ENCODE results near the gene OR52B4. TPM values are rescaled to one million over a fixed set of nuclear protein-coding genes. Genes with fewer than 3 reads are reported as not detected.
"Not testable (repeated sequence)": the region's sequence is repeated elsewhere in the genome, so short reads cannot be mapped to it uniquely, and the experiment has no call there.

OR52B4 gene
- total and polyA plus RNA-seq, 3 experiments from 2014 or later: not detected

DNA sequence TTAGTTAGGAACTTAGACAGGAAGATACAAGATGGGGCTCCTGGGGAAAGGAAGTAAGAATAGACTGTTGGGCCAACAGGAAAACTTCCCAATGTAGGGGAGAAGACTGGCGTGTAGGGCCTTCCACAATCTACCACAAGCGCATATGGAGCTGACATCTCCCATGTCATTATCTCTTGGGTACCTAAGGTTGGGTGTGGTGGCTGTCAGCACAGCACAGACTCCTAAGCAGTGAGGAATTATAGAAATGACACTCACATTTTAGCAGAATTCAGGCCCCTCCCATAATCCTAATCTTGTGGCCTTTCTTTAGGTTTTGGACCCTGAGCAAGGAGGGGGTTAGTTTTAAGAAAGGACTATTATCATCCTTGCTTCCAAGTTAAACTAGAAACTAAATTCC, 13.7 kb upstream of the OR52B4 start:
- H3K4me1 Mint-ChIP-seq: peaks cover 0 to 4% (median 0%) of the 10 kb centered on the region in 3 donors
- H3K27ac Mint-ChIP-seq: peak overlapping the region in 1 of 8 donors; percentile 24

DNA sequence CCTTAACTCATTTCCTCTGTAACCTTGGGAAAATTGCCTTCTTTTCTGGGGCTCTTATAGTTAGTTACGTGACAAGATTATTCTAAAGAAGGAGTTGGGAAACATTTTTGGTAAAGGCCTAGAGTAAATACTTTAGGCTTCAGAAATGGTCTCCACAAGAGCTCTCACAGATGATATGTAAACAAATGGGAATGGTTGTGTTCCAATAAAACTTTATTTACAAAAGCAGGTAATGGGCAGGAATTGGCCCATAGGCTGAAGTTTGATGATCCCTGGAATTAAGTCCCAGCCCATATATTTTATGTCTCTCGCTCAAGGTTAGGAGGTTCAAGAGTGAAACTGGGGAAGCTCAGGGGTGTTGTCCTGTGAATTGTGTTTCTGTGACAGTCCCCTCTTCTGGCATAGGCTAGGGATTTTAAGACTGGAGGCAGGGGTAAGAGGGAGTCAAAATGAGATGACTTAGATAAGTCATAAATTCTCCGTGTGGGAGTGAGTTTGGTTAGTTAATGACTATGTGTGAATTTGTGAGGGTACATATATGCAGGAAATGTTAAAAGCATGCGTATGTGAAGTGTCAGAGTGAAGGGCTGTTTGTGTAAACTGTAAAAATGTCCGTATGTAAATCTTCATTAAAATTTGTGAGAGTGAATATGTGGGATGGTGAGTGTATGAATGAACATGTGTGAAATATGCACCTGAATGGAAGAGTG, 7.4 kb upstream of the OR52B4 start:
- Mint-ChIP-seq H3K4me1 (no peaks in the 10 kb centered on the region), H3K27me3 (no peaks in the 10 kb centered on the region), H3K9me3 (no peaks in the 10 kb centered on the region), H3K27ac (no peak overlapping the region), H3K36me3 (no peaks in the 10 kb centered on the region), H3K4me3 (no peak overlapping the region)
- Histone ChIP-seq H3K27me3 (ENCODE audit: insufficient read depth, low read length, poor library complexity, severe bottlenecking) (no peaks in the 10 kb centered on the region), H3K9me3 (ENCODE audit: low read length) (no peaks in the 10 kb centered on the region), H3K4me1 (ENCODE audit: insufficient read depth, low read length) (no peaks in the 10 kb centered on the region), H3K36me3 (ENCODE audit: insufficient read depth, low read length) (no peaks in the 10 kb centered on the region), H3K4me3 (ENCODE audit: low read length) (no peak overlapping the region), H3K27ac (ENCODE audit: low read depth, low read length) (no peak overlapping the region)
- DNase-seq: no peak
- POLR2A ChIA-PET: no interaction called here
- CTCF ChIA-PET: no interaction called here

More for the DNA sequence above, 13.7 kb upstream of the OR52B4 start:
- Histone ChIP-seq H3K27me3 (ENCODE audit: insufficient read depth, low read length, poor library complexity, severe bottlenecking) (no peaks in the 10 kb centered on the region), H3K27ac (ENCODE audit: low read depth, low read length) (no peak overlapping the region), H3K36me3 (ENCODE audit: insufficient read depth, low read length) (peaks cover 20% of the 10 kb centered on the region), H3K4me1 (ENCODE audit: insufficient read depth, low read length) (no peaks in the 10 kb centered on the region), H3K4me3 (ENCODE audit: low read length) (no peak overlapping the region), H3K9me3 (ENCODE audit: low read length) (no peaks in the 10 kb centered on the region)
- no peak overlapping the region for H3K4me3 Mint-ChIP-seq
- H3K27me3 Mint-ChIP-seq: no peaks in the 10 kb centered on the region
- ChIA-PET POLR2A (no interaction called here), CTCF (no interaction called here)
- DNase-seq: no peak
- H3K9me3 Mint-ChIP-seq: peaks cover 0 to under 1% (median 0%) of the 10 kb centered on the region in 5 donors
- H3K36me3 Mint-ChIP-seq: peaks cover 26 to 37% (median 27%) of the 10 kb centered on the region in 3 donors

DNA sequence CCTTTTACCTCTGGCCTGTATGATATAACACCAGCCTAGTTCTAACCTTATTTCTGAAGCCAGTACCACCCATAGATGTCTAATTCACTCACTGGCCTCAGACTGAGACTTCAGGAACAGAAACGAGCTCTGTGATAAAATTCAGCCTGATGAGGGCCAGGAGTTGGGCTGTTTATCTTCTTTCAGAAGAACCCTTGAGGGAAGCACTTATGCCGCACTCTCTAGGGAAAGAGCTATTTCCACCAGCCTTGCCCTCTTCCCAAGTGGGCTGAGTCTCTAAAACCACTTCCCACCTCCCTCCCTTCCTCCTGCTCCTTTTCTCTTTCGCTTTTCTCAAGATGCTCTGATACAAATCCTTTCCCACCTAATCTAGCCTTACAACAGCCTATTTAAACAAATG, 2.0 kb upstream of the OR52B4 start:
- Histone ChIP-seq H3K27ac (ENCODE audit: low read depth, low read length) (no peak overlapping the region), H3K36me3 (ENCODE audit: insufficient read depth, low read length) (no peaks in the 10 kb centered on the region), H3K27me3 (ENCODE audit: insufficient read depth, low read length, poor library complexity, severe bottlenecking) (no peaks in the 10 kb centered on the region), H3K4me1 (ENCODE audit: insufficient read depth, low read length) (no peaks in the 10 kb centered on the region), H3K4me3 (ENCODE audit: low read length) (no peak overlapping the region), H3K9me3 (ENCODE audit: low read length) (no peaks in the 10 kb centered on the region)
- Mint-ChIP-seq H3K4me3 (no peak overlapping the region), H3K36me3 (no peaks in the 10 kb centered on the region), H3K27me3 (peaks cover 0 to 5% of the 10 kb centered on the region in 2 donors), H3K4me1 (no peaks in the 10 kb centered on the region), H3K27ac (no peak overlapping the region), H3K9me3 (no peaks in the 10 kb centered on the region)
- DNase-seq: no peak
- ChIA-PET CTCF (no interaction called here), POLR2A (no interaction called here)

DNA sequence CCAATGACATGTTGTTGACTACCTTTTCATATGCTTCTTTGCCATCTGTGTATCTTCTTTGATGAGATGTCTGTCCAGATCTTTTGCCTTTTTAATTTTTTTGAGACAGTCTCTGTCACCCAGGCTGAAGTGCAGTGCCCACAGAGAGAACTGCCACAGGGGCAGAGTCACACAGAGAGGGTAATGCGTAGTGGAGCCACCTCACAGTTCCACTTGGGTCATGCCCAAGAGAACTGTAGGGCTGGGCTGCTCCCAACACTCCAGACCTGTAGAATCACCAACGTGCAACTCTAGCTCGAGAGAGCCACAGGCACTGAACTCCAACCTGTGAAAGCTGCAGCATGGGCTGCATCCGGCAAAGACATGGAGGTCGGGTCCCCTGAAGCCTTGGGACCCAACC, 20.0 kb downstream of the OR52B4 start:
- not testable (repeated sequence) for H3K36me3 Mint-ChIP-seq

DNA sequence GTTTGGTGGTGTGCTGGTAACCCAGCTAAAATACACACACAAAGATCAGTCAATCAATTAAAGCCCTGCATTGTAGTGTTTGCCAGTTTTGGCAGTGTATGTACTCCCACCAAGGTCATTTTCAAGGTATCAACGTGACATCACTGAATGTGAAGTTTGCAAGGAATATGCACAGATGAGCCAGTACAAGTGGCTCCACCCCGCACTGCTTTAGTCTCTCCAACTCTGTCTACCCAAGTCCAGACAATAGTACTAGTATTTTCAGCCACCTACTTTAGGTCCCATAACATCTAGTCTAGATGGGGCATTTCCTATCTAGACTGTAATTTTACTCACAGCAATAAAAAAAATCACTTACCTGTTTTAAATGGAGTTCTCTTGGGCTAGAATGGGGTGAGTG, 22.8 kb downstream of the OR52B4 start:
- H3K4me3 ChIP-seq (ENCODE audit: low read length); H3K4me1 ChIP-seq (ENCODE audit: insufficient read depth, low read length); CTCF ChIA-PET; H3K27ac Mint-ChIP-seq; H3K27me3 Mint-ChIP-seq; H3K4me3 Mint-ChIP-seq; H3K9me3 ChIP-seq (ENCODE audit: low read length); H3K27ac ChIP-seq (ENCODE audit: low read depth, low read length); H3K36me3 Mint-ChIP-seq; H3K4me1 Mint-ChIP-seq; POLR2A ChIA-PET; H3K9me3 Mint-ChIP-seq; H3K36me3 ChIP-seq (ENCODE audit: insufficient read depth, low read length); H3K27me3 ChIP-seq (ENCODE audit: insufficient read depth, low read length, poor library complexity, severe bottlenecking); DNase-seq: not testable (repeated sequence)

More for the DNA sequence above, 20.0 kb downstream of the OR52B4 start:
- H3K4me3 ChIP-seq (ENCODE audit: low read length); H3K4me1 ChIP-seq (ENCODE audit: insufficient read depth, low read length); H3K27me3 ChIP-seq (ENCODE audit: insufficient read depth, low read length, poor library complexity, severe bottlenecking); H3K4me1 Mint-ChIP-seq; H3K4me3 Mint-ChIP-seq; H3K9me3 ChIP-seq (ENCODE audit: low read length); POLR2A ChIA-PET; CTCF ChIA-PET; H3K27me3 Mint-ChIP-seq; H3K27ac Mint-ChIP-seq; DNase-seq; H3K27ac ChIP-seq (ENCODE audit: low read depth, low read length); H3K9me3 Mint-ChIP-seq; H3K36me3 ChIP-seq (ENCODE audit: insufficient read depth, low read length): not testable (repeated sequence)

DNA sequence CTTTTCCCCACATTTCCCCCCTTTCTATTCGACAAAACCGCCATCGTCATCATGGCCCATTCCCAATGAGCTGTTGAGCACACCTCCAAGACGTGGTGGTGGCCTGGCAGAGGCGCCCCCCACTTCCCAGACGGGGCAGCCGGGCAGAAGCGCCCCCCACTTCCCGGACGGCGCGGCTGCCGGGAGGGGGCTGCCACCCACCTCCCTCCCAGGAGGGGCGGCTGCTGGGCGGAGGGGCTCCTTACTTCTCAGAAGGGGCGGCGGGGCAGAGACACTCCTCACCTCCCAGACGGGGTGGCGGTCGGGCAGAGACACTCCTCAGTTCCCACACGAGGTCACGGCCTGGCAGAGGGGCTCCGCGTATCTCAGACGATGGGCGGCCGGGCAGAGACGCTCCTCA, 33.8 kb downstream of the OR52B4 start:
- POLR2A ChIA-PET; H3K27ac Mint-ChIP-seq; H3K9me3 Mint-ChIP-seq; H3K4me3 ChIP-seq (ENCODE audit: low read length); H3K27ac ChIP-seq (ENCODE audit: low read depth, low read length); H3K4me3 Mint-ChIP-seq; H3K36me3 Mint-ChIP-seq; H3K4me1 ChIP-seq (ENCODE audit: insufficient read depth, low read length); H3K27me3 ChIP-seq (ENCODE audit: insufficient read depth, low read length, poor library complexity, severe bottlenecking); H3K36me3 ChIP-seq (ENCODE audit: insufficient read depth, low read length); H3K27me3 Mint-ChIP-seq; H3K4me1 Mint-ChIP-seq; H3K9me3 ChIP-seq (ENCODE audit: low read length); CTCF ChIA-PET; DNase-seq: not testable (repeated sequence)

Other genes starting within 250 kb of the OR52B4 start
- gene TRIM21, start 25.3 kb upstream of the OR52B4 start, total RNA-seq: 10 to 100 TPM; 22.8 to 23.9 TPM
- 56.5 TPM for gene TRIM21, start 25.3 kb upstream of the OR52B4 start, polyA plus RNA-seq
- not detected for gene OR52K2, start 80.9 kb upstream of the OR52B4 start, total RNA-seq
- gene OR52K2, start 80.9 kb upstream of the OR52B4 start, polyA plus RNA-seq: not detected
- gene OR52K1, start 114.3 kb upstream of the OR52B4 start, total RNA-seq: not detected
- gene OR52K1, start 114.3 kb upstream of the OR52B4 start, polyA plus RNA-seq: not detected
- gene OR52M1, start 176.8 kb upstream of the OR52B4 start, total RNA-seq: not detected
- gene OR52M1, start 176.8 kb upstream of the OR52B4 start, polyA plus RNA-seq: not detected
- not detected for gene OR52I2, start 213.4 kb upstream of the OR52B4 start, total RNA-seq
- not detected for gene OR52I2, start 213.4 kb upstream of the OR52B4 start, polyA plus RNA-seq
- gene OR52I1, start 225.7 kb upstream of the OR52B4 start, total RNA-seq: not detected
- gene OR52I1, start 225.7 kb upstream of the OR52B4 start, polyA plus RNA-seq: not detected
- gene TRIM68, start 239.8 kb upstream of the OR52B4 start, total RNA-seq: 10 to 100 TPM; 11.8 to 12.2 TPM
- 14.9 TPM for gene TRIM68, start 239.8 kb upstream of the OR52B4 start, polyA plus RNA-seq